HepG2 (cell line): ENCODE data around the gene MMP28.

Experiments used
- FOXA1 ChIP-seq, 2 experiments: fragments of 450-650 bp in 1 of 2; sonication (generic) in 1 of 2; formaldehyde crosslinking in 1 of 2; IDR thresholded peaks; 2 replicates each; pipeline versions ENCODE4 v1.4.0 to v1.6.1; 2016 to 2020; ENCODE audit warnings: missing genetic modification reagents in 1 of 2
- MAZ ChIP-seq, 2 experiments: sonication (generic) in 1 of 2; formaldehyde crosslinking in 1 of 2; IDR thresholded peaks; 2 replicates each; pipeline versions ENCODE4 v1.5.0 to v1.6.1; 2012 to 2020; ENCODE audit warnings: low read depth in 2 of 2, mild to moderate bottlenecking in 2 of 2, borderline replicate concordance in 1 of 2, improper control_type of control experiment in 1 of 2, low read length in 1 of 2, missing genetic modification reagents in 1 of 2, moderate library complexity in 1 of 2
- NFE2 ChIP-seq: sonication (generic); formaldehyde crosslinking; IDR thresholded peaks from 2 replicates; pipeline ENCODE4 v1.4.0; 2020; ENCODE audit warnings: missing genetic modification reagents
- PRDM10 ChIP-seq: sonication (generic); formaldehyde crosslinking; IDR thresholded peaks from 2 replicates; pipeline ENCODE4 v1.4.0; 2020; ENCODE audit warnings: low read depth, missing genetic modification reagents
- RFX5 ChIP-seq: IDR thresholded peaks from 2 replicates; pipeline ENCODE4 v1.6.1; 2011; ENCODE audit warnings: low read depth, low read length, improper control_type of control experiment
- TCF7L2 ChIP-seq: IDR thresholded peaks from 2 replicates; pipeline ENCODE4 v1.6.1; 2011; ENCODE audit warnings: mild to moderate bottlenecking, low read depth, low read length, moderate library complexity
- YY1 ChIP-seq: IDR thresholded peaks from 2 replicates; pipeline ENCODE4 v1.6.1; 2011; ENCODE audit warnings: low read length, low read depth, moderate library complexity, mild to moderate bottlenecking; ENCODE audit not compliant: insufficient read depth, insufficient replicate concordance
- ZNF3 ChIP-seq: IDR thresholded peaks from 2 replicates; pipeline ENCODE4 v1.7.0; 2017; ENCODE audit warnings: inconsistent platforms
- ZNF530 ChIP-seq: sonication (generic); formaldehyde crosslinking; IDR thresholded peaks from 2 replicates; pipeline ENCODE4 v1.5.0; 2020; ENCODE audit warnings: low read depth, mild to moderate bottlenecking, missing genetic modification reagents
- TF ChIP-seq, protein P1 (sequence below): sonication (generic); formaldehyde crosslinking; IDR thresholded peaks from 2 replicates; pipeline ENCODE4 v1.5.0; 2020; ENCODE audit warnings: mild to moderate bottlenecking, missing genetic modification reagents, moderate library complexity
- TF ChIP-seq, protein P2 (sequence below): sonication (generic); formaldehyde crosslinking; IDR thresholded peaks from 2 replicates; pipeline ENCODE4 v1.4.0; 2020; ENCODE audit warnings: missing genetic modification reagents

- no peak for TF ChIP-seq ZNF3 (CRISPR knock-in tag)
- TF ChIP-seq YY1 = no peak
- TF ChIP-seq, protein P1, sequence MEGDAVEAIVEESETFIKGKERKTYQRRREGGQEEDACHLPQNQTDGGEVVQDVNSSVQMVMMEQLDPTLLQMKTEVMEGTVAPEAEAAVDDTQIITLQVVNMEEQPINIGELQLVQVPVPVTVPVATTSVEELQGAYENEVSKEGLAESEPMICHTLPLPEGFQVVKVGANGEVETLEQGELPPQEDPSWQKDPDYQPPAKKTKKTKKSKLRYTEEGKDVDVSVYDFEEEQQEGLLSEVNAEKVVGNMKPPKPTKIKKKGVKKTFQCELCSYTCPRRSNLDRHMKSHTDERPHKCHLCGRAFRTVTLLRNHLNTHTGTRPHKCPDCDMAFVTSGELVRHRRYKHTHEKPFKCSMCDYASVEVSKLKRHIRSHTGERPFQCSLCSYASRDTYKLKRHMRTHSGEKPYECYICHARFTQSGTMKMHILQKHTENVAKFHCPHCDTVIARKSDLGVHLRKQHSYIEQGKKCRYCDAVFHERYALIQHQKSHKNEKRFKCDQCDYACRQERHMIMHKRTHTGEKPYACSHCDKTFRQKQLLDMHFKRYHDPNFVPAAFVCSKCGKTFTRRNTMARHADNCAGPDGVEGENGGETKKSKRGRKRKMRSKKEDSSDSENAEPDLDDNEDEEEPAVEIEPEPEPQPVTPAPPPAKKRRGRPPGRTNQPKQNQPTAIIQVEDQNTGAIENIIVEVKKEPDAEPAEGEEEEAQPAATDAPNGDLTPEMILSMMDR = no peak
- TF ChIP-seq ZNF530 = no peak
- TF ChIP-seq RFX5 = no peak
- no peak for TF ChIP-seq PRDM10 (CRISPR knock-in tag)
- no peak for TF ChIP-seq TCF7L2
- no peak for TF ChIP-seq FOXA1 (IDR thresholded peaks at IDR 0.05)
- TF ChIP-seq FOXA1 (CRISPR knock-in tag; IDR thresholded peaks at IDR 0.05) = no peak
- TF ChIP-seq NFE2 (CRISPR knock-in tag) = no peak
- TF ChIP-seq, protein P2, sequence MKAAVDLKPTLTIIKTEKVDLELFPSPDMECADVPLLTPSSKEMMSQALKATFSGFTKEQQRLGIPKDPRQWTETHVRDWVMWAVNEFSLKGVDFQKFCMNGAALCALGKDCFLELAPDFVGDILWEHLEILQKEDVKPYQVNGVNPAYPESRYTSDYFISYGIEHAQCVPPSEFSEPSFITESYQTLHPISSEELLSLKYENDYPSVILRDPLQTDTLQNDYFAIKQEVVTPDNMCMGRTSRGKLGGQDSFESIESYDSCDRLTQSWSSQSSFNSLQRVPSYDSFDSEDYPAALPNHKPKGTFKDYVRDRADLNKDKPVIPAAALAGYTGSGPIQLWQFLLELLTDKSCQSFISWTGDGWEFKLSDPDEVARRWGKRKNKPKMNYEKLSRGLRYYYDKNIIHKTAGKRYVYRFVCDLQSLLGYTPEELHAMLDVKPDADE = no peak
- no peak for TF ChIP-seq MAZ (IDR thresholded peaks at IDR 0.05; ENCODE audit: borderline replicate concordance, low read depth, low read length)
- TF ChIP-seq MAZ (CRISPR knock-in tag; IDR thresholded peaks at IDR 0.05; ENCODE audit: low read depth) = no peak
Observed at GRCh38 chr17:35841505-35841904, 46.1 kb upstream of the MMP28 start.
